Neural progenitor cell (in vitro differentiated cells): ENCODE data around the gene ZFHX3. TPM values are rescaled to one million over a fixed set of nuclear protein-coding genes. Genes with fewer than 3 reads are reported as not detected.

ENCODE experiments used
- DNase-seq: peaks from one replicate; pipeline ENCODE4 v3.0.0-alpha.2; 2016; ENCODE audit warnings: low spot score
- H2AFZ ChIP-seq: fragments of 200-600 bp; sonication (generic); replicated peaks from 2 replicates; pipeline ENCODE4 v1.6.1; 2016; ENCODE audit warnings: antibody characterized with exemption
- H3F3A ChIP-seq: fragments of 200-600 bp; sonication (generic); 2 replicates; pipeline ENCODE4 v1.6.1; 2016; ENCODE audit warnings: antibody characterized with exemption, low read depth
- H3K27ac ChIP-seq: fragments of 200-600 bp; sonication (generic); 2 replicates; pipeline ENCODE4 v1.5.1; 2016; ENCODE audit warnings: mild to moderate bottlenecking
- H3K27me3 ChIP-seq: fragments of 200-600 bp; sonication (generic); 2 replicates; pipeline ENCODE4 v1.6.1; 2016; ENCODE audit warnings: mild to moderate bottlenecking, moderate library complexity
- H3K36me3 ChIP-seq: fragments of 200-600 bp; sonication (generic); 2 replicates; pipeline ENCODE4 v1.5.1; 2016
- H3K4me1 ChIP-seq: fragments of 200-600 bp; sonication (generic); 2 replicates; pipeline ENCODE4 v1.6.1; 2016; ENCODE audit warnings: mixed run types
- H3K4me2 ChIP-seq: fragments of 200-600 bp; sonication (generic); 2 replicates; pipeline ENCODE4 v1.6.1; 2016
- H3K4me3 ChIP-seq: fragments of 200-600 bp; sonication (generic); 2 replicates; pipeline ENCODE4 v1.5.1; 2016
- H3K79me2 ChIP-seq: fragments of 200-600 bp; sonication (generic); 2 replicates; pipeline ENCODE4 v1.6.1; 2016; ENCODE audit warnings: low read depth
- H3K9ac ChIP-seq: fragments of 200-600 bp; sonication (generic); 2 replicates; pipeline ENCODE4 v1.6.1; 2016
- H3K9me3 ChIP-seq: fragments of 200-600 bp; sonication (generic); 2 replicates; pipeline ENCODE4 v1.5.1; 2016; ENCODE audit warnings: low read depth
- H4K20me1 ChIP-seq: fragments of 200-600 bp; sonication (generic); 2 replicates; pipeline ENCODE4 v1.6.1; 2016; ENCODE audit warnings: low read depth
- H3K27ac Mint-ChIP-seq: 3 replicates; pipeline ENCODE4 v1.8.0; 2021; ENCODE audit warnings: mixed read lengths
- H3K27me3 Mint-ChIP-seq: 2 replicates; pipeline ENCODE4 v1.8.0; 2022; ENCODE audit warnings: low read depth, mild to moderate bottlenecking, inconsistent platforms, moderate library complexity, mixed read lengths; ENCODE audit not compliant: insufficient read depth
- H3K36me3 Mint-ChIP-seq: 3 replicates; pipeline ENCODE4 v1.8.0; 2021; ENCODE audit warnings: mixed read lengths
- H3K4me1 Mint-ChIP-seq: 3 replicates; pipeline ENCODE4 v1.8.0; 2021; ENCODE audit warnings: mixed read lengths
- H3K4me3 Mint-ChIP-seq: 3 replicates; pipeline ENCODE4 v1.8.0; 2021; ENCODE audit warnings: mild to moderate bottlenecking, moderate library complexity, mixed read lengths
- H3K9me3 Mint-ChIP-seq: 3 replicates; pipeline ENCODE4 v1.8.0; 2020; ENCODE audit warnings: mixed read lengths
- CTCF ChIP-seq: fragments of 200-600 bp; sonication (generic); IDR thresholded peaks from 2 replicates; pipeline ENCODE4 v1.5.1; 2017; ENCODE audit warnings: antibody characterized with exemption, mild to moderate bottlenecking
- EZH2 ChIP-seq: fragments of 200-600 bp; sonication (generic); IDR thresholded peaks from 2 replicates; pipeline ENCODE4 v1.6.1; 2017; ENCODE audit warnings: antibody characterized with exemption, mild to moderate bottlenecking, moderate library complexity
- EZH2phosphoT487 ChIP-seq: fragments of 200-600 bp; sonication (generic); IDR thresholded peaks from 2 replicates; pipeline ENCODE4 v1.6.1; 2017; ENCODE audit warnings: antibody characterized with exemption
- total RNA-seq: library from RNA; depleted of rRNA; stranded (reverse); fragments of >200 nt; gene quantifications from 2 replicates; pipeline ENCODE4 v1.2.3, GENCODE V29; 2015; ENCODE audit warnings: low replicate concordance

ZFHX3 gene
- total RNA-seq, 1 donor from 2014 or later: 2.4 TPM

- no peaks in the 10 kb centered on the region for H3K36me3 Mint-ChIP-seq
- DNase-seq: peak; percentile 86
- peaks cover 27% of the 10 kb centered on the region for H3K27me3 Mint-ChIP-seq
- Histone ChIP-seq H3K79me2 (no peaks in the 10 kb centered on the region), H3K9me3 (no peaks in the 10 kb centered on the region), H2AFZ (no peak overlapping the region), H3K9ac (no peak overlapping the region), H3K36me3 (no peaks in the 10 kb centered on the region), H3F3A (peaks cover 77% of the 10 kb centered on the region), H3K4me2 (peak overlapping the region; percentile 63), H3K27me3 (peaks cover 92% of the 10 kb centered on the region), H3K4me1 (peaks cover 67% of the 10 kb centered on the region), H3K27ac (no peak overlapping the region), H4K20me1 (peaks cover 84% of the 10 kb centered on the region), H3K4me3 (peak overlapping the region; percentile 31)
- peaks cover 67% of the 10 kb centered on the region for H3K4me1 Mint-ChIP-seq
- H3K9me3 Mint-ChIP-seq: no peaks in the 10 kb centered on the region
- H3K4me3 Mint-ChIP-seq: peak overlapping the region; percentile 82
- TF ChIP-seq EZH2phosphoT487 (peak; percentile 68), EZH2 (peak; percentile 66), CTCF (no peak)
- H3K27ac Mint-ChIP-seq: peak overlapping the region; percentile 1
Measured at GRCh38 chr16:73062743-73063733, 15.1 kb upstream of the ZFHX3 start.

- Histone ChIP-seq H3F3A (peaks cover 82% of the 10 kb centered on the region), H2AFZ (no peak overlapping the region), H3K27me3 (peaks cover 88% of the 10 kb centered on the region), H3K79me2 (no peaks in the 10 kb centered on the region), H3K9me3 (no peaks in the 10 kb centered on the region), H4K20me1 (peaks cover 78% of the 10 kb centered on the region), H3K36me3 (no peaks in the 10 kb centered on the region), H3K4me2 (peak overlapping the region; percentile 63), H3K4me3 (peak overlapping the region; percentile 31), H3K9ac (no peak overlapping the region), H3K4me1 (peaks cover 68% of the 10 kb centered on the region), H3K27ac (no peak overlapping the region)
- Mint-ChIP-seq H3K4me3 (peak overlapping the region; percentile 82), H3K27me3 (peaks cover 25% of the 10 kb centered on the region), H3K9me3 (peaks cover 2% of the 10 kb centered on the region), H3K27ac (peak overlapping the region; percentile 1), H3K36me3 (peaks cover 3% of the 10 kb centered on the region), H3K4me1 (peaks cover 65% of the 10 kb centered on the region)
- TF ChIP-seq EZH2phosphoT487: no peak
- TF ChIP-seq EZH2: no peak
- TF ChIP-seq CTCF: no peak
- no peak for DNase-seq
Measured at GRCh38 chr16:73062001-73062616, 14.2 kb upstream of the ZFHX3 start.

- Histone ChIP-seq H2AFZ (no peak overlapping the region), H3K27ac (no peak overlapping the region), H3F3A (peaks cover 83% of the 10 kb centered on the region), H4K20me1 (peaks cover 79% of the 10 kb centered on the region), H3K9ac (no peak overlapping the region), H3K4me3 (no peak overlapping the region), H3K27me3 (peaks cover 88% of the 10 kb centered on the region), H3K36me3 (no peaks in the 10 kb centered on the region), H3K4me2 (peak overlapping the region; percentile 81), H3K79me2 (no peaks in the 10 kb centered on the region), H3K9me3 (no peaks in the 10 kb centered on the region), H3K4me1 (peaks cover 68% of the 10 kb centered on the region)
- Mint-ChIP-seq H3K4me3 (peak overlapping the region; percentile 94), H3K4me1 (peaks cover 61% of the 10 kb centered on the region), H3K9me3 (peaks cover 2% of the 10 kb centered on the region), H3K36me3 (peaks cover 3% of the 10 kb centered on the region), H3K27me3 (peaks cover 24% of the 10 kb centered on the region), H3K27ac (no peak overlapping the region)
- TF ChIP-seq EZH2 (no peak), CTCF (no peak), EZH2phosphoT487 (no peak)
- peak; percentile 78 for DNase-seq
Measured at GRCh38 chr16:73060892-73061490, 13.1 kb upstream of the ZFHX3 start.
